Loucy (cell line): ENCODE results near the gene KCNH8.

ENCODE experiments used
- H2AFZ ChIP-seq: fragments of 200-600 bp; sonication (generic); 2 replicates; pipeline ENCODE4 v1.6.0; 2016; ENCODE audit warnings: antibody characterized with exemption, mild to moderate bottlenecking, low read length, moderate library complexity
- H3F3A ChIP-seq: fragments of 200-600 bp; 2 replicates; pipeline ENCODE4 v1.6.0; 2016; ENCODE audit warnings: antibody characterized with exemption, low read depth, mild to moderate bottlenecking
- H3K27me3 ChIP-seq: fragments of 200-600 bp; sonication (generic); 2 replicates; pipeline ENCODE4 v1.6.1; 2014; ENCODE audit warnings: low read length, mild to moderate bottlenecking; ENCODE audit not compliant: insufficient read depth, poor library complexity, severe bottlenecking
- H3K36me3 ChIP-seq: fragments of 200-600 bp; sonication (generic); 2 replicates; pipeline ENCODE4 v1.6.1; 2016; ENCODE audit warnings: low read length; ENCODE audit not compliant: insufficient read depth
- H3K4me1 ChIP-seq: fragments of 200-600 bp; sonication (generic); 2 replicates; pipeline ENCODE4 v1.5.1; 2014; ENCODE audit warnings: low read length, mild to moderate bottlenecking; ENCODE audit not compliant: insufficient read depth, poor library complexity, severe bottlenecking
- H3K4me2 ChIP-seq: fragments of 200-600 bp; sonication (generic); 2 replicates; pipeline ENCODE4 v1.6.0; 2014; ENCODE audit warnings: antibody characterized with exemption, low read length, low read depth, mild to moderate bottlenecking; ENCODE audit not compliant: poor library complexity, severe bottlenecking
- H3K4me3 ChIP-seq: fragments of 200-600 bp; sonication (generic); 2 replicates; pipeline ENCODE4 v1.5.1; 2014; ENCODE audit warnings: low read length, mild to moderate bottlenecking, mixed read lengths; ENCODE audit not compliant: poor library complexity, severe bottlenecking
- H3K79me2 ChIP-seq: fragments of 200-600 bp; sonication (generic); 2 replicates; pipeline ENCODE4 v1.6.1; 2014; ENCODE audit warnings: low read length; ENCODE audit not compliant: insufficient read depth
- H3K9ac ChIP-seq: fragments of 200-600 bp; sonication (generic); 2 replicates; pipeline ENCODE4 v1.6.0; 2014; ENCODE audit warnings: mild to moderate bottlenecking, low read depth, low read length, moderate library complexity; ENCODE audit not compliant: poor library complexity, severe bottlenecking
- H3K9me2 ChIP-seq: fragments of 200-600 bp; sonication (generic); replicated peaks from 2 replicates; pipeline ENCODE4 v1.6.1; 2016; ENCODE audit warnings: low read depth, low read length, mixed read lengths
- H3K9me3 ChIP-seq: fragments of 200-600 bp; sonication (generic); 2 replicates; pipeline ENCODE4 v1.6.1; 2014; ENCODE audit warnings: mild to moderate bottlenecking, antibody characterized with exemption, low read length, low read depth; ENCODE audit not compliant: insufficient read depth
- H4K20me1 ChIP-seq: fragments of 200-600 bp; sonication (generic); 2 replicates; pipeline ENCODE4 v1.6.0; 2014; ENCODE audit warnings: antibody characterized with exemption, low read length, mild to moderate bottlenecking; ENCODE audit not compliant: insufficient read depth, poor library complexity, severe bottlenecking
- EZH2phosphoT487 ChIP-seq: fragments of 200-600 bp; IDR thresholded peaks from 2 replicates; pipeline ENCODE4 v1.6.1; 2018; ENCODE audit warnings: antibody characterized with exemption, mild to moderate bottlenecking, moderate library complexity, borderline replicate concordance
- TF ChIP-seq, protein P1 (sequence below): fragments of 200-600 bp; sonication (generic); conservative IDR thresholded peaks from 2 replicates; pipeline ENCODE4 v1.5.1; 2014; ENCODE audit warnings: mild to moderate bottlenecking, antibody characterized with exemption, low read length

Gene KCNH8

DNA sequence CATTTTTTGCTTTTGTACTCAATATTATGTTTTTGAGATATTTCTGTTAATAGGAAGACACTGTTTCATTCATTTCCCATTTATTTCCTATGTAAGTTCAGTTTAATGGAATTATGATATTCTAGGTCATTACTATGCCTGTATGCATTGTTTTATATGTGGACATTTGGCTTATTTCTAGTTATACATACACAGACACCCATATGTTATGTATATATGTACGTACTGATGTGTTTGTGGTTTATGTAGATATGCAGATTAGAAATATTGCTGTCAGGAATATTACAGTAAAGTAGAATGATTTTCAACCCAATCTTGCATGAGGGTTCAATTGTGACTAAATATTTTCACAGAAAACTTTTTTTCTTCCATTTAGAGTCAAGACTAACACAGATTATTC, 190.5 kb downstream of the KCNH8 start:
- Histone ChIP-seq H4K20me1 (no peaks in the 10 kb centered on the region), H3K4me1 (no peaks in the 10 kb centered on the region)

DNA sequence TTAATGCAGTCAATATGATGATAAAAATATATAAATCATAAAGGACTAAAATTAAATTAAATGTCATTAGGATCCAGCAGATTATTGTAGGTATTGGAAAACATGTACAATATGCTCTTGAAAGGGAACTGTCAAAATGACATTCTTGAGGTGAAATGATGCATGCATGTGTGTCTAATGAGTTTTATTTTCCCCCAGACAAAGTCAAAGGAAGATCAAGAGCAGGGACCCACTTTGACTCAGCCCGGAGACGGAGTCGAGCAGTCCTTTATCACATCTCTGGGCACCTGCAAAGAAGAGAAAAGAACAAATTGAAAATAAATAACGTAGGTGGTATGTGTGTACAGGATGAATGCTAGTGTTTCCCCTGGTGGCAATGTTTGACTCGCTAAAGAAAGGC, 194.1 kb downstream of the KCNH8 start:
- Histone ChIP-seq H3K4me3 (no peak overlapping the region), H3K9me2 (no peaks in the 10 kb centered on the region), H3K36me3 (no peaks in the 10 kb centered on the region), H3K4me2 (no peak overlapping the region), H3F3A (no peaks in the 10 kb centered on the region), H3K27me3 (no peaks in the 10 kb centered on the region), H2AFZ (no peak overlapping the region), H3K9ac (no peak overlapping the region), H3K4me1 (peaks cover 4% of the 10 kb centered on the region), H3K79me2 (no peaks in the 10 kb centered on the region), H4K20me1 (no peaks in the 10 kb centered on the region), H3K9me3 (no peaks in the 10 kb centered on the region)
- no peak for TF ChIP-seq EZH2phosphoT487
- TF ChIP-seq, protein P1, sequence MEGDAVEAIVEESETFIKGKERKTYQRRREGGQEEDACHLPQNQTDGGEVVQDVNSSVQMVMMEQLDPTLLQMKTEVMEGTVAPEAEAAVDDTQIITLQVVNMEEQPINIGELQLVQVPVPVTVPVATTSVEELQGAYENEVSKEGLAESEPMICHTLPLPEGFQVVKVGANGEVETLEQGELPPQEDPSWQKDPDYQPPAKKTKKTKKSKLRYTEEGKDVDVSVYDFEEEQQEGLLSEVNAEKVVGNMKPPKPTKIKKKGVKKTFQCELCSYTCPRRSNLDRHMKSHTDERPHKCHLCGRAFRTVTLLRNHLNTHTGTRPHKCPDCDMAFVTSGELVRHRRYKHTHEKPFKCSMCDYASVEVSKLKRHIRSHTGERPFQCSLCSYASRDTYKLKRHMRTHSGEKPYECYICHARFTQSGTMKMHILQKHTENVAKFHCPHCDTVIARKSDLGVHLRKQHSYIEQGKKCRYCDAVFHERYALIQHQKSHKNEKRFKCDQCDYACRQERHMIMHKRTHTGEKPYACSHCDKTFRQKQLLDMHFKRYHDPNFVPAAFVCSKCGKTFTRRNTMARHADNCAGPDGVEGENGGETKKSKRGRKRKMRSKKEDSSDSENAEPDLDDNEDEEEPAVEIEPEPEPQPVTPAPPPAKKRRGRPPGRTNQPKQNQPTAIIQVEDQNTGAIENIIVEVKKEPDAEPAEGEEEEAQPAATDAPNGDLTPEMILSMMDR = no peak

More for the DNA sequence above, 190.5 kb downstream of the KCNH8 start:
- Histone ChIP-seq H3K4me2 (no peak overlapping the region), H3K36me3 (no peaks in the 10 kb centered on the region), H3K27me3 (no peaks in the 10 kb centered on the region), H2AFZ (no peak overlapping the region), H3F3A (no peaks in the 10 kb centered on the region), H3K9ac (no peak overlapping the region), H3K79me2 (no peaks in the 10 kb centered on the region), H3K4me3 (no peak overlapping the region), H3K9me3 (no peaks in the 10 kb centered on the region), H3K9me2 (no peaks in the 10 kb centered on the region)
- no peak for TF ChIP-seq EZH2phosphoT487
- TF ChIP-seq, protein P1 = no peak

DNA sequence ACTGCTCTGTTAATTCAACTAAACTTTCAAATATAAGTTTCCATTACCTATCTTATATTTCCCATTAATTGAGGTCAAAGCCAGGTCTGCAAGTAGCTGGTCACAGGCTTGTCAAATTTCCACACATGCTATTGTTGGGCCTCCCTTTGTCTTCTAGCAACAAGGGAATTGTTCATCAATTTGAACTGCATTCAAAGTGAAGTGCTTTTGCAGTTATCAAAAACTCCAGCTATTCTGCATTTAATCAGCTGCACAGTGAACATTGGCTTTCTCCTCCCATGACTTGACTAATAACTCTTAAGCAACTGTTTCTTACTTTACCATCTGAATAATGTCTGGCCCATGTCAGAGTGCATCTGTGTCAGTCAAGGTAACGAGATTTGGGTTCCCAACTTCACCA, 198.4 kb downstream of the KCNH8 start:
- Histone ChIP-seq H3K9me2 (no peaks in the 10 kb centered on the region), H3K4me2 (no peak overlapping the region), H3K9ac (no peak overlapping the region), H2AFZ (no peak overlapping the region), H4K20me1 (no peaks in the 10 kb centered on the region), H3K4me3 (no peak overlapping the region), H3F3A (no peaks in the 10 kb centered on the region), H3K4me1 (peaks cover 4% of the 10 kb centered on the region), H3K27me3 (no peaks in the 10 kb centered on the region), H3K36me3 (no peaks in the 10 kb centered on the region), H3K9me3 (no peaks in the 10 kb centered on the region), H3K79me2 (no peaks in the 10 kb centered on the region)
- TF ChIP-seq, protein P1 = no peak
- no peak for TF ChIP-seq EZH2phosphoT487
